K562 (cell line): ENCODE data around the gene CBY2. TPM values are rescaled to one million over a fixed set of nuclear protein-coding genes. Genes with fewer than 3 reads are reported as not detected.

Source experiments
- ATAC-seq: fragments of 200-7000 bp; cut with Tn5 transposase; 3 replicates; pipeline ENCODE4 v1.9.1; 2020; ENCODE audit warnings: moderate library complexity
- BruUV-seq: library from RNA; stranded (reverse); fragments of 400-500 nt; replicated peaks from 2 replicates; lab custom pipeline; 2021; lab: Mats Ljungman, UMichigan
- CTCF ChIA-PET: fragments of 300-600 bp; formaldehyde crosslinking; extraction: SDS; loops from one replicate; lab custom pipeline; 2021; ENCODE audit warnings: low intra/inter-chr PET ratio; lab: Yijun Ruan, JAX
- POLR2A ChIA-PET: fragments of 300-600, 350-650 bp; sonication (Branson Sonifier 250); formaldehyde crosslinking; extraction: SDS; loops from one replicate; lab custom pipeline; 2021; ENCODE audit warnings: antibody characterized with exemption, inconsistent platforms; lab: Yijun Ruan, JAX
- DNase-seq, 4 experiments: peaks; one replicate each; pipeline versions ENCODE4 v3.0.0 to v3.0.0-alpha.2; 2011 to 2018; ENCODE audit warnings: low spot score in 3 of 4, mixed read lengths in 3 of 4; ENCODE audit errors: extremely low read depth in 1 of 4
- FAIRE-seq: peaks from 2 replicates; lab custom pipeline; 2011; peaks lifted over from hg19 to GRCh38; lab: Jason Lieb, UNC
- H2AFZ ChIP-seq: 2 replicates; pipeline ENCODE4 v1.6.0; 2011; ENCODE audit warnings: low read depth, low read length, control low read depth, inconsistent platforms
- H3K27ac ChIP-seq: fragments of 200-600 bp; 3 replicates; pipeline ENCODE4 v1.8.0; 2011; ENCODE audit warnings: low read depth, mild to moderate bottlenecking, control low read depth, inconsistent platforms, low read length, moderate library complexity, mixed read lengths; ENCODE audit errors: extremely low read depth
- H3K27me3 ChIP-seq, 2 experiments: fragments of 300-600 bp in 1 of 2; 2 replicates in 1 of 2; 3 replicates in 1 of 2; pipeline versions ENCODE4 v1.6.0 to v1.8.0; 2011; ENCODE audit warnings: inconsistent platforms in 2 of 2, low read length in 2 of 2, mild to moderate bottlenecking in 1 of 2, mixed read lengths in 1 of 2, moderate library complexity in 1 of 2; ENCODE audit not compliant: control insufficient read depth in 2 of 2, insufficient read depth in 2 of 2
- H3K36me3 ChIP-seq: fragments of 300-600 bp; 3 replicates; pipeline ENCODE4 v1.8.0; 2011; ENCODE audit warnings: mild to moderate bottlenecking, low read length, inconsistent platforms; ENCODE audit not compliant: control insufficient read depth, insufficient read depth
- H3K4me1 ChIP-seq, 2 experiments: fragments of 200-600 bp in 1 of 2; replicated peaks in 1 of 2; 2 replicates in 1 of 2; 3 replicates in 1 of 2; pipeline versions ENCODE4 v1.5.1 to v1.8.0; 2011; ENCODE audit warnings: inconsistent platforms in 2 of 2, low read length in 2 of 2, mild to moderate bottlenecking in 1 of 2, mixed read lengths in 1 of 2, moderate library complexity in 1 of 2; ENCODE audit not compliant: control insufficient read depth in 2 of 2, insufficient read depth in 2 of 2
- H3K4me2 ChIP-seq: 2 replicates; pipeline ENCODE4 v1.6.1; 2011; ENCODE audit warnings: low read length, control low read depth, inconsistent platforms, mixed read lengths; ENCODE audit not compliant: insufficient read depth
- H3K4me3 ChIP-seq: fragments of 200-600 bp; sonication (generic), shearing (Covaris generic); 2 replicates; pipeline ENCODE4 v1.5.1; 2016; ENCODE audit warnings: control low read depth, inconsistent platforms
- H3K79me2 ChIP-seq: fragments of 200-600 bp; 3 replicates; pipeline ENCODE4 v1.8.0; 2011; ENCODE audit warnings: low read length, inconsistent platforms; ENCODE audit not compliant: control insufficient read depth, insufficient read depth
- H3K9ac ChIP-seq, 2 experiments: 2 replicates each; pipeline versions ENCODE4 v1.6.0 to v1.6.1; 2011; ENCODE audit warnings: low read depth in 2 of 2, low read length in 2 of 2, control low read depth in 1 of 2, inconsistent platforms in 1 of 2, mild to moderate bottlenecking in 1 of 2, mixed read lengths in 1 of 2; ENCODE audit not compliant: insufficient read depth in 1 of 2
- H3K9me1 ChIP-seq: one replicate; pipeline ENCODE4 v1.6.0; 2011; ENCODE audit warnings: inconsistent platforms, mild to moderate bottlenecking, low read length, moderate library complexity; ENCODE audit not compliant: control insufficient read depth, insufficient read depth
- H3K9me3 ChIP-seq: replicated peaks from 2 replicates; pipeline ENCODE4 v1.5.1; 2011; ENCODE audit warnings: low read depth, low read length, inconsistent platforms; ENCODE audit not compliant: control insufficient read depth, insufficient read depth
- H4K20me1 ChIP-seq: replicated peaks from 2 replicates; pipeline ENCODE4 v1.6.1; 2011; ENCODE audit warnings: low read length, inconsistent platforms, mixed read lengths; ENCODE audit not compliant: control insufficient read depth, insufficient read depth
- BCL6 ChIP-seq: fragments of 250-450 bp; sonication (Bioruptor Pico); IDR thresholded peaks from 2 replicates; pipeline ENCODE4 v1.4.0; 2020
- CTBP1 ChIP-seq: fragments of 450-650 bp; IDR thresholded peaks from 2 replicates; pipeline ENCODE4 v1.6.1; 2016; ENCODE audit warnings: borderline replicate concordance
- HNRNPL ChIP-seq: fragments of 200-400 bp; formaldehyde crosslinking; IDR thresholded peaks from 2 replicates; pipeline ENCODE4 v1.6.1; 2017; ENCODE audit warnings: low read depth, mild to moderate bottlenecking, low read length
- KHSRP ChIP-seq: fragments of 450-650 bp; IDR thresholded peaks from 2 replicates; pipeline ENCODE4 v1.6.1; 2017
- TBP ChIP-seq: optimal IDR thresholded peaks from 2 replicates; pipeline ENCODE3; 2011; ENCODE audit warnings: low read depth, low read length, improper control_type of control experiment
- WGBS: fragments of 100-300 bp; shearing (Covaris generic); methylation state at CpG from one replicate; pipeline ENCODE4 v1.1.6; 2016; ENCODE audit warnings: low coverage, mixed read lengths; ENCODE audit not compliant: insufficient coverage; ENCODE audit errors: missing lambda C conversion rate; 5-methylcytosine and 5-hydroxymethylcytosine counted together
- in situ Hi-C: fragments of 300-500 bp; cut with MboI; formaldehyde crosslinking; loops from 4 replicates; pipeline ENCODE4 v1.15.0; 2018; ENCODE audit warnings: inconsistent platforms, mixed read lengths
- intact Hi-C: fragments of 100-400 bp; cut with micrococcal nuclease; formaldehyde crosslinking; loops from 2 replicates; pipeline ENCODE4 v1.14.2; 2022
- polyA plus RNA-seq, 8 experiments: library from polyadenylated mRNA; depleted of rRNA in 4 of 8; stranded (reverse) in 5 of 8; unstranded in 3 of 8; fragments of >200 nt; fragmentation: Nextera tagmentation in 2 of 8; fragmentation: Illumina TruSeq in 1 of 8; extraction: Ambion mirVana in 2 of 8; extraction: Trizol in 1 of 8; gene quantifications; 2 replicates each; pipeline versions ENCODE4 v1.2.1 to v1.2.3, GENCODE V29; 2011 to 2014; ENCODE audit warnings: inconsistent platforms in 1 of 8, missing spikeins in 1 of 8
- total RNA-seq, 7 experiments: library from RNA; depleted of rRNA in 6 of 7; stranded (reverse); fragments of >200 nt in 6 of 7; fragmentation: Illumina TruSeq in 2 of 7; extraction: Trizol in 2 of 7; gene quantifications; 2 replicates each; pipeline versions ENCODE4 v1.2.1 to v1.2.3, GENCODE V29; 2011 to 2021; ENCODE audit warnings: low replicate concordance in 1 of 7
- TF ChIP-seq, protein P1 (sequence below): fragments of 250-450 bp; sonication (Bioruptor Pico); IDR thresholded peaks from 2 replicates; pipeline ENCODE4 v1.5.0; 2021; ENCODE audit warnings: mild to moderate bottlenecking, borderline replicate concordance
- TF ChIP-seq, protein P2 (sequence below): fragments of 250-450 bp; sonication (Bioruptor Pico); IDR thresholded peaks from 2 replicates; pipeline ENCODE4 v1.4.0; 2020; ENCODE audit warnings: borderline replicate concordance
- TF ChIP-seq, protein P3 (sequence below): fragments of 250-450 bp; sonication (Bioruptor Pico); IDR thresholded peaks from 2 replicates; pipeline ENCODE4 v1.9.0; 2021; ENCODE audit warnings: mild to moderate bottlenecking, inconsistent platforms
- TF ChIP-seq, protein P4 (sequence below): sonication (generic); formaldehyde crosslinking; IDR thresholded peaks from 2 replicates; pipeline ENCODE4 v1.9.0; 2022; ENCODE audit warnings: mild to moderate bottlenecking, missing genetic modification reagents
- TF ChIP-seq, protein P5 (sequence below): sonication (generic); formaldehyde crosslinking; IDR thresholded peaks from 2 replicates; pipeline ENCODE4 v1.8.0; 2022; ENCODE audit warnings: mild to moderate bottlenecking, low read depth, missing genetic modification reagents

The CBY2 gene
- total and polyA plus RNA-seq, 9 of the 15 experiments (the other 6 are each of a cell fraction or from before 2014, with no cell fraction given) = 0.09 TPM; not detected in 8

DNA sequence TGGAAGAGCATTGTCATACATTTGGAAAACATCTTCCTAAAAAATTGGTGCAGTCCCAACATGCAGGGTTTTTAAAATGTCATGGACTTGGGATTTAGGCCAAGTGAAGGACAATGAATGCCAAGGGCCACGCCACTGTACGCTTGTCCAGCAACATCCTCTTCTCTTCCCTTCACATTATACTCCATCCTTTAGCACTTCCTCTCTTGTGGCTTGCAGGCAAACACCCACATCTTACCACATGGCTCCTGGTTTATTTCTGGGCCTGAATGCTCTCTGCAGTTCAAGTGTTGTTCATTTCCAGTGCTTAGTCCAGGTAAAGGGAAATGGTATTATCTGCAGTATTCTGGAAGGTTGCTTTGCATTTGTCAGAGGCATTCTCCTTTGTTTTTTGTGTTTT is 45.0 kb downstream of the CBY2 start:
- Histone ChIP-seq H2AFZ (no peak overlapping the region), H3K27me3 (peaks cover 0 to 15% of the 10 kb centered on the region in 2 experiments; a peak in 3 of 5 replicates), H3K9ac (no peak overlapping the region), H4K20me1 (no peaks in the 10 kb centered on the region), H3K4me2 (no peak overlapping the region), H3K4me3 (no peak overlapping the region), H3K4me1 (no peaks in the 10 kb centered on the region), H3K36me3 (no peaks in the 10 kb centered on the region), H3K27ac (no peak overlapping the region), H3K9me1 (no peaks in the 10 kb centered on the region), H3K79me2 (no peaks in the 10 kb centered on the region), H3K9me3 (no peaks in the 10 kb centered on the region)
- DNase-seq (no peak), FAIRE-seq (no peak), ATAC-seq (no peak)
- WGBS = 5% methylated on average over 2 of the region's 2 CpGs
- intact Hi-C loops (no loop called here), in situ Hi-C loops (no loop called here)
- TF ChIP-seq, protein P1, sequence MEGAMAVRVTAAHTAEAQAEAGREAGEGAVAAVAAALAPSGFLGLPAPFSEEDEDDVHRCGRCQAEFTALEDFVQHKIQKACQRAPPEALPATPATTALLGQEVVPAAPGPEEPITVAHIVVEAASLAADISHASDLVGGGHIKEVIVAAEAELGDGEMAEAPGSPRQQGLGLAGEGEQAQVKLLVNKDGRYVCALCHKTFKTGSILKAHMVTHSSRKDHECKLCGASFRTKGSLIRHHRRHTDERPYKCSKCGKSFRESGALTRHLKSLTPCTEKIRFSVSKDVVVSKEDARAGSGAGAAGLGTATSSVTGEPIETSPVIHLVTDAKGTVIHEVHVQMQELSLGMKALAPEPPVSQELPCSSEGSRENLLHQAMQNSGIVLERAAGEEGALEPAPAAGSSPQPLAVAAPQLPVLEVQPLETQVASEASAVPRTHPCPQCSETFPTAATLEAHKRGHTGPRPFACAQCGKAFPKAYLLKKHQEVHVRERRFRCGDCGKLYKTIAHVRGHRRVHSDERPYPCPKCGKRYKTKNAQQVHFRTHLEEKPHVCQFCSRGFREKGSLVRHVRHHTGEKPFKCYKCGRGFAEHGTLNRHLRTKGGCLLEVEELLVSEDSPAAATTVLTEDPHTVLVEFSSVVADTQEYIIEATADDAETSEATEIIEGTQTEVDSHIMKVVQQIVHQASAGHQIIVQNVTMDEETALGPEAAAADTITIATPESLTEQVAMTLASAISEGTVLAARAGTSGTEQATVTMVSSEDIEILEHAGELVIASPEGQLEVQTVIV (CRISPR knock-in tag) = no peak
- no peak for TF ChIP-seq CTBP1
- TF ChIP-seq TBP = no peak
- TF ChIP-seq HNRNPL = no peak
- TF ChIP-seq, protein P2, sequence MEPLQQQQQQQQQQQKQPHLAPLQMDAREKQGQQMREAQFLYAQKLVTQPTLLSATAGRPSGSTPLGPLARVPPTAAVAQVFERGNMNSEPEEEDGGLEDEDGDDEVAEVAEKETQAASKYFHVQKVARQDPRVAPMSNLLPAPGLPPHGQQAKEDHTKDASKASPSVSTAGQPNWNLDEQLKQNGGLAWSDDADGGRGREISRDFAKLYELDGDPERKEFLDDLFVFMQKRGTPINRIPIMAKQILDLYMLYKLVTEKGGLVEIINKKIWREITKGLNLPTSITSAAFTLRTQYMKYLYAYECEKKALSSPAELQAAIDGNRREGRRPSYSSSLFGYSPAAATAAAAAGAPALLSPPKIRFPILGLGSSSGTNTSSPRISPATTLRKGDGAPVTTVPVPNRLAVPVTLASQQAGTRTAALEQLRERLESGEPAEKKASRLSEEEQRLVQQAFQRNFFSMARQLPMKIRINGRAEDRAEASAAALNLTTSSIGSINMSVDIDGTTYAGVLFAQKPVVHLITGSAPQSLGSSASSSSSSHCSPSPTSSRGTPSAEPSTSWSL (CRISPR knock-in tag) = no peak
- TF ChIP-seq, protein P3, sequence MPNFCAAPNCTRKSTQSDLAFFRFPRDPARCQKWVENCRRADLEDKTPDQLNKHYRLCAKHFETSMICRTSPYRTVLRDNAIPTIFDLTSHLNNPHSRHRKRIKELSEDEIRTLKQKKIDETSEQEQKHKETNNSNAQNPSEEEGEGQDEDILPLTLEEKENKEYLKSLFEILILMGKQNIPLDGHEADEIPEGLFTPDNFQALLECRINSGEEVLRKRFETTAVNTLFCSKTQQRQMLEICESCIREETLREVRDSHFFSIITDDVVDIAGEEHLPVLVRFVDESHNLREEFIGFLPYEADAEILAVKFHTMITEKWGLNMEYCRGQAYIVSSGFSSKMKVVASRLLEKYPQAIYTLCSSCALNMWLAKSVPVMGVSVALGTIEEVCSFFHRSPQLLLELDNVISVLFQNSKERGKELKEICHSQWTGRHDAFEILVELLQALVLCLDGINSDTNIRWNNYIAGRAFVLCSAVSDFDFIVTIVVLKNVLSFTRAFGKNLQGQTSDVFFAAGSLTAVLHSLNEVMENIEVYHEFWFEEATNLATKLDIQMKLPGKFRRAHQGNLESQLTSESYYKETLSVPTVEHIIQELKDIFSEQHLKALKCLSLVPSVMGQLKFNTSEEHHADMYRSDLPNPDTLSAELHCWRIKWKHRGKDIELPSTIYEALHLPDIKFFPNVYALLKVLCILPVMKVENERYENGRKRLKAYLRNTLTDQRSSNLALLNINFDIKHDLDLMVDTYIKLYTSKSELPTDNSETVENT = no peak
- TF ChIP-seq, protein P4, sequence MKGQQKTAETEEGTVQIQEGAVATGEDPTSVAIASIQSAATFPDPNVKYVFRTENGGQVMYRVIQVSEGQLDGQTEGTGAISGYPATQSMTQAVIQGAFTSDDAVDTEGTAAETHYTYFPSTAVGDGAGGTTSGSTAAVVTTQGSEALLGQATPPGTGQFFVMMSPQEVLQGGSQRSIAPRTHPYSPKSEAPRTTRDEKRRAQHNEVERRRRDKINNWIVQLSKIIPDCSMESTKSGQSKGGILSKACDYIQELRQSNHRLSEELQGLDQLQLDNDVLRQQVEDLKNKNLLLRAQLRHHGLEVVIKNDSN (CRISPR knock-in tag) = no peak
- TF ChIP-seq, protein P5, sequence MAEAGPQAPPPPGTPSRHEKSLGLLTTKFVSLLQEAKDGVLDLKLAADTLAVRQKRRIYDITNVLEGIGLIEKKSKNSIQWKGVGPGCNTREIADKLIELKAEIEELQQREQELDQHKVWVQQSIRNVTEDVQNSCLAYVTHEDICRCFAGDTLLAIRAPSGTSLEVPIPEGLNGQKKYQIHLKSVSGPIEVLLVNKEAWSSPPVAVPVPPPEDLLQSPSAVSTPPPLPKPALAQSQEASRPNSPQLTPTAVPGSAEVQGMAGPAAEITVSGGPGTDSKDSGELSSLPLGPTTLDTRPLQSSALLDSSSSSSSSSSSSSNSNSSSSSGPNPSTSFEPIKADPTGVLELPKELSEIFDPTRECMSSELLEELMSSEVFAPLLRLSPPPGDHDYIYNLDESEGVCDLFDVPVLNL (CRISPR knock-in tag) = no peak
- no peak for TF ChIP-seq BCL6 (CRISPR knock-in tag)
- TF ChIP-seq KHSRP = no peak
- BruUV-seq = no TSS peak
- POLR2A ChIA-PET = no interaction called here
- CTCF ChIA-PET = no interaction called here
